ACHN (cell line): Measurements from ENCODE around the gene LDLRAD3.

Experiments used
- DNase-seq: peaks from one replicate; pipeline ENCODE4 v3.0.0-alpha.2; 2015
- in situ Hi-C: cut with HindIII; loops from 2 replicates; pipeline ENCODE4 v1.10.0; 2017; ENCODE audit warnings: low sequenced_read_pairs, low pct_ligation_motif_present, low pct_unique_long_range_greater_than_20kb

The LDLRAD3 gene

DNA sequence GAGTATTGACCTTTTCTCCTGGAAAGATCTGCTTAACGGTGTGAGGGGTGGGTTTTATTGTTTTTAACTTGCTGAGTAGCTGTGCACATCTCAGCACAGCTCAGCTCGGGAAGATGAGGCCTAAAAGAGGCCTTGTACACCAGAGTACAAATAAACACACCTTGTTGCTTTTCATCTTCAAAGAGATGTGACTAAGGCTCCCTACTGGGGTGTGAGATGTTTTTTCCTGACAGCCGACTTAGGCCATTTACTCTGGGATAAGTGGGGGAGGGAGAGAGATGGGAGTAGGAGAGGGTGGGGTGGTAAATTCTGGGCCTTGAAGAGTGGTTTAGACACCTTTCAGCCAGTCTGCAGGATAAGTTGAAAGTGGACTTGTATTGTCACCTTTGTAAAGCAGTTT is 2.9 kb downstream of the LDLRAD3 start:
- in situ Hi-C loops: no loop called here
- no peak for DNase-seq

GRCh38 chr11:35947437-35947836 is 3.6 kb downstream of the LDLRAD3 start:
- in situ Hi-C loops: no loop called here
- DNase-seq: no peak

DNA sequence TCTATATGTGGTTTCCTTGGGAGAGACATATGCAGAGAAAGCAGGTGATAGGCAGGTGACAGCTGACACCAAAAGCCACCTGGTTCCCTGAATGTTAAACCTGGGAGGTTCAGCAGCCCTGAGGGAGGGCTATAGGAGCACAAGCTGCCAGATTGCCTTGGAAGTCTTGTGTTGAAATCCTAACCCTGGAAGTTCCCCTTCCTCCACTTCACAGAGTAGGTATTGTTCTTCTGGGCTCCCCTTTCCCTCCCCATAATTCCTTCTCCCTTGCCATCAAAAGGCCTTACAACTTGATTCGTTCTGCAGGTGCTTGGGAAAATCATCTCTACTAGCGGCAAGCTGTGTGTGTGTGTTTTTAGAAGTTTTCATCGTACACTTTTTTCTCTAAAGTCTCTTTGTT is 5.4 kb downstream of the LDLRAD3 start:
- no peak for DNase-seq
- in situ Hi-C loops: no loop called here

- in situ Hi-C loops: no loop called here
- DNase-seq: no peak
These were observed 6.2 kb downstream of the LDLRAD3 start for GRCh38 chr11:35950082-35950481.

- in situ Hi-C loops: no loop called here
- no peak for DNase-seq
These were observed 7.8 kb downstream of the LDLRAD3 start for GRCh38 chr11:35951680-35952079.

DNA sequence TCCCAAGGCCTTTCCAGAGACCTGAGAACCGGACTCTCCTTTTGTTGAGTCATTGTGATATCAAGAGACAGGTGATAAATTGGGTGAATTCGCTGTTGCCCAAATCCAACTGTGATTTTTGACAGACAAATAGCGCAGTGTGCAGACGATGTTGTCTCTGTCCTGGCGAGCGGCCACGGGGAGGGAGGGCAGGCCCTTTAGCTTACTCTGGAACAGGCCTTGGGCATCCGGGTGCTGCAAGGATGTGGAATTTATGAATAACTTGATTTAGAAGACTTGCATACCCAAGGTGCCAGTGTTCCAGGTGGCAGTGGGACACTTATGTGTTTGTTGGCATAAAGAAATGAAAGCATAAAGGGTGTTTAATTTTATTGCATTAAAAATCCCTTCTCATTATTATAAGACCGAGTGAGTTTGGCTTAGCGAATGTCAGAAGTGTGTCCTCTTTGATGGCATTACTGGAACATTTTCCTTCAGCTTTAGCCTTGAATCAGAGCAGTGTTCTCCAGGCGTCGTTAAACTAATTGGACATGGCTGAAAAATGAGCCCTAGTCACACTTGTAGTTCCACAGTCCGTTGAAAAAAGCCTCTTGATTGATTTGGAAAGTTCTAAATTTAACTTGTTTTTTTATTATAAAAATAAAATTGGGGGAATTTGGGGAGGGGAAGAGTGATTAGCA is 9.4 kb downstream of the LDLRAD3 start:
- DNase-seq: no peak
- in situ Hi-C loops: no loop called here

GRCh38 chr11:35954205-35954604 is 10.3 kb downstream of the LDLRAD3 start:
- in situ Hi-C loops: no loop called here
- DNase-seq: no peak

GRCh38 chr11:35955636-35956035 is 11.8 kb downstream of the LDLRAD3 start:
- in situ Hi-C loops: no loop called here

GRCh38 chr11:35962369-35963138 is 18.7 kb downstream of the LDLRAD3 start:
- no peak for DNase-seq
- in situ Hi-C loops: no loop called here

More at GRCh38 chr11:35955636-35956035, 11.8 kb downstream of the LDLRAD3 start:
- no peak for DNase-seq

DNA sequence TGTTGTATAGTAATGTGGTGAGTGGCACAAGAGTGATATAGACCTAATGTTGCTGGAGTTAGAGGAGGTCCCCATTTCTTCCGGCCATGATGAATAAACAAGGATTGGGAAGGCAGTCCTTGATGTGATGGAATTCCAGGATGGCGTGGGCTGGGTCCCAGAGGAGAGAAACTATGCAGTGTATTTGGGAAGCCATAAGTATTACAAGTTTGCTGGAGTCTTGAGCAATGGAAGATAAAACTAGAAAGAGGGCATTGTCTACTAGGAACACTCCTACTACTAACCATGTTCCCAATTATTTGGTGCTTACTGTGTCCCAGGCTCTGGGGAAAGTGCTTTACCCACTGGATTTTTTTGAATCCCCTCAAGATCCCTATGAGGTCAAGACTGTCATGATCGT is 20.0 kb downstream of the LDLRAD3 start:
- DNase-seq: no peak
- in situ Hi-C loops: no loop called here

DNA sequence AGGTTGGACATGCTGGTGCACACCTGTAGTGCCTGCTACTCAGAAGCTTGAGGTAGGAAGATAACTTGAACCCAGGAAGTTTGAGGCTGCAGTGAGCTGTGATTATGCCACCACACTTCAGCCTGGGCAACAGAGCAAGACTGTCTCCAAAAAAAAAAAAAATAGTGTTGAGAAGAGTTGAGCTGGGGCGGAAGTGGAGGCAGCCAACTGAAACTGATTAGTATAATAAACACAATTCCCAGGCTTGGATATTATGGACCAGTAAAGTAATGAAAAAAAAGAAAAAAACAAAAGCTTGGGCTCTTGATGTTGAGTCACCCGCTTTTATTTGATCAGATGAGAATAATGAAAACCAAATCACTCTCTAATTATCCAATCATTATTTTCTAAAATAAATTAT is 21.0 kb downstream of the LDLRAD3 start:
- DNase-seq: no peak
- in situ Hi-C loops: no loop called here

DNA sequence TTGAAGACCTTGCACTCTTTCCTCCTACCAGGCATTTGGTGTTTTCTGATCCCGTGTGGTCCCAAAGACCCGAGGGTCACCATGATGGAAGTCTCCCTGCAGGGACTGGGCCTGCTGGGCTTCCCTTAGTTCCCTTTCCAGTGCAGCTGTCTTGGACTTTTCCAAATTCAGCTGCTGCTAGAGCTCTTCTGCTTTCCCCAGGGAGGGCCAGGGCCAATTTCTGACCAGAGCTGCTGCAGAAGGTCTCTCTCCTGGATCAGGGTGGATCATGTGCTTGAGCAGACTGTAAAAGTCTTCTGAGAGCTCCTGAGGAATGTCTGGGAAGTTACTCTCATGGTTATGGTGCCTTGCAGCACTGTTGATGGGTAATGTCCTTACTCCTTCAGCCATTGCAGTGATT is 23.2 kb downstream of the LDLRAD3 start:
- in situ Hi-C loops: no loop called here
- DNase-seq: no peak

- DNase-seq: no peak
- in situ Hi-C loops: no loop called here
These were observed 24.7 kb downstream of the LDLRAD3 start for GRCh38 chr11:35968386-35969088.

DNA sequence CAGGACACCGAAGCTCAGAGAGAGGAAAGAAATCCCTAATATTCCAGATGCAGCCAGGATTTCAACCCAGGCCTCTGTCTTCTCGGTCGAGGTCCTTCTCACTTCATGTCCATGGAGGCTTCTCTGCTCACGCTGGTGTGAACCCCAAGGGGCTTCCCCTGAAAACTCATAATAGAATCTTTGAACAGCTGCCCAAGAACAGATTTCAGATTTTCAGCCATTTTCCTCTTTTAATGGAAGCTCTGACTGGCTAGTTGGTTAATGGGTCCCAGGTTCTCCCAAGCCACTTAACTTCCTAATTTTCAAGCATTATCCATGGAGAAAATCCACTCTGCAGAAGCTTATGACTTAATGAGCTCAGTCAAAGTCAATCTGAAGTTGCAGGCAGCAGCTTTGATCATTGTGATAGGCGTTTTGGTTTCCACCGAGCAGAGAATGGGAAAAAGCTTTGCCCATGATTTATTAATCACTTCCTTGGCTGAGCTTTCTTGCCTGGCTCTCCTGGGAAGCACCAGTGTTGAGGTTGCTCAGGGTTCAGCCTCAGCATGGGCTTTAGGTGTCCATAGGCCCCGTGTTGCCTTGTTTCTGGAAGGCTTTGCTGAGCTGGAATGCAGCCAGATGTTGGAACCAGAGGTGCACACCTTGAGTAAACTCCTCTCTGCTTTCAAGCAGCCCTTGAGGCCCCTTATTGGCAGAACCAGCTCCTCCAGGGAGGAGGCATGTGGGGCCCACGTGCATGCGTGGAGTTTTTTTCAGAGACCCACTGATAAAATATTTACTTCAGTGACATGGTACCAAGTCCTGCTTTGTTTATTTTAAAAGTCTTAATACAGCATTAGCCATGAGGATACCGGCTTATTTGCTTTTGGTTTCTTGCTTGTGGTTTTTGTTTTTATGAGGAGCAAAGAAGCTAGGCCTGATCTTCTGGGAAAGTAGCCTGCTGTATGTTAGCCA is 25.5 kb downstream of the LDLRAD3 start:
- no peak for DNase-seq
- in situ Hi-C loops: no loop called here

- no peak for DNase-seq
- in situ Hi-C loops: no loop called here
These were observed 26.6 kb downstream of the LDLRAD3 start for GRCh38 chr11:35970445-35970844.

GRCh38 chr11:35971841-35972422 is 28.1 kb downstream of the LDLRAD3 start:
- in situ Hi-C loops: no loop called here
- no peak for DNase-seq

- in situ Hi-C loops: no loop called here
- DNase-seq: no peak
These were observed 31.2 kb downstream of the LDLRAD3 start for GRCh38 chr11:35974882-35975589.

- in situ Hi-C loops: no loop called here
- DNase-seq: no peak
These were observed 32.6 kb downstream of the LDLRAD3 start for GRCh38 chr11:35976434-35976833.
